Chondrocyte (in vitro differentiated cells): ENCODE measurements around the gene RASA2. TPM values are rescaled to one million over a fixed set of nuclear protein-coding genes. Genes with fewer than 3 reads are reported as not detected.

Source experiments
- DNase-seq: peaks from one replicate; pipeline ENCODE4 v3.0.0; 2021; ENCODE audit warnings: mixed read lengths, low spot score
- H3K27ac Mint-ChIP-seq: one replicate; pipeline ENCODE4 v1.8.0; 2021; ENCODE audit warnings: mild to moderate bottlenecking, moderate library complexity, mixed read lengths; ENCODE audit not compliant: unreplicated experiment
- H3K27me3 Mint-ChIP-seq: 2 replicates; pipeline ENCODE4 v1.8.0; 2021; ENCODE audit warnings: low read depth, mixed read lengths
- H3K36me3 Mint-ChIP-seq: 2 replicates; pipeline ENCODE4 v1.8.0; 2021; ENCODE audit warnings: low read depth, mixed read lengths
- H3K4me1 Mint-ChIP-seq: 2 replicates; pipeline ENCODE4 v1.8.0; 2021; ENCODE audit warnings: low read depth, mild to moderate bottlenecking, mixed read lengths
- H3K4me3 Mint-ChIP-seq: one replicate; pipeline ENCODE4 v1.8.0; 2021; ENCODE audit warnings: mild to moderate bottlenecking, moderate library complexity, mixed read lengths; ENCODE audit not compliant: unreplicated experiment
- H3K9me3 Mint-ChIP-seq: 2 replicates; pipeline ENCODE4 v1.8.0; 2021; ENCODE audit warnings: low read depth, mixed read lengths
- CTCF ChIP-seq: fragments of 200-600 bp; sonication (generic); IDR thresholded peaks from 2 replicates; pipeline ENCODE4 v1.5.0; 2021; ENCODE audit warnings: antibody characterized with exemption, mild to moderate bottlenecking, moderate library complexity
- total RNA-seq: library from RNA; stranded (reverse); gene quantifications from 3 replicates; pipeline ENCODE4 v1.2.1, GENCODE V29; 2021

RASA2 gene
- total RNA-seq, 1 donor from 2014 or later: 8.5 TPM

GRCh38 chr3:141442914-141443313 lies 43.9 kb upstream of the RASA2 start:
- H3K4me3 Mint-ChIP-seq: no peak overlapping the region

GRCh38 chr3:141444586-141445285 lies 42.1 kb upstream of the RASA2 start:
- peaks cover 32% of the 10 kb centered on the region for H3K36me3 Mint-ChIP-seq
- DNase-seq: no peak
- TF ChIP-seq CTCF: no peak
- H3K27me3 Mint-ChIP-seq: no peaks in the 10 kb centered on the region
- no peak overlapping the region for H3K27ac Mint-ChIP-seq
- H3K4me3 Mint-ChIP-seq: no peak overlapping the region
- H3K4me1 Mint-ChIP-seq: peaks cover 46% of the 10 kb centered on the region
- no peaks in the 10 kb centered on the region for H3K9me3 Mint-ChIP-seq

More at GRCh38 chr3:141442914-141443313, 43.9 kb upstream of the RASA2 start:
- no peak for TF ChIP-seq CTCF
- H3K4me1 Mint-ChIP-seq: peaks cover 50% of the 10 kb centered on the region
- H3K27me3 Mint-ChIP-seq: no peaks in the 10 kb centered on the region
- DNase-seq: no peak
- H3K9me3 Mint-ChIP-seq: no peaks in the 10 kb centered on the region
- peak overlapping the region; percentile 88 for H3K27ac Mint-ChIP-seq
- H3K36me3 Mint-ChIP-seq: peaks cover 36% of the 10 kb centered on the region

GRCh38 chr3:141445990-141446389 lies 40.8 kb upstream of the RASA2 start:
- Mint-ChIP-seq H3K27ac (no peak overlapping the region), H3K4me1 (peaks cover 36% of the 10 kb centered on the region), H3K27me3 (no peaks in the 10 kb centered on the region), H3K36me3 (peaks cover 32% of the 10 kb centered on the region), H3K9me3 (no peaks in the 10 kb centered on the region), H3K4me3 (no peak overlapping the region)
- DNase-seq: no peak
- no peak for TF ChIP-seq CTCF

GRCh38 chr3:141446737-141447136 lies 40.1 kb upstream of the RASA2 start:
- no peak overlapping the region for H3K4me3 Mint-ChIP-seq
- peaks cover 28% of the 10 kb centered on the region for H3K4me1 Mint-ChIP-seq
- H3K9me3 Mint-ChIP-seq: no peaks in the 10 kb centered on the region
- TF ChIP-seq CTCF: no peak
- H3K36me3 Mint-ChIP-seq: peaks cover 32% of the 10 kb centered on the region
- H3K27me3 Mint-ChIP-seq: no peaks in the 10 kb centered on the region
- no peak for DNase-seq
- H3K27ac Mint-ChIP-seq: no peak overlapping the region

- peaks cover 22% of the 10 kb centered on the region for H3K4me1 Mint-ChIP-seq
- no peak overlapping the region for H3K27ac Mint-ChIP-seq
- no peak for TF ChIP-seq CTCF
- no peak overlapping the region for H3K4me3 Mint-ChIP-seq
- peaks cover 29% of the 10 kb centered on the region for H3K36me3 Mint-ChIP-seq
- H3K9me3 Mint-ChIP-seq: no peaks in the 10 kb centered on the region
- DNase-seq: no peak
- no peaks in the 10 kb centered on the region for H3K27me3 Mint-ChIP-seq
These were observed 39.4 kb upstream of the RASA2 start for GRCh38 chr3:141447383-141447782.
